Lower leg skin (tissue), 3 donors: ENCODE data around the gene RPTOR.

Experiments used
- POLR2A ChIP-seq, 2 donors: fragments of 450-650 bp; IDR thresholded peaks; one replicate each; pipeline ENCODE4 v1.6.1; 2016 to 2017; ENCODE audit warnings: antibody characterized with exemption in 2 of 2, mild to moderate bottlenecking in 1 of 2, moderate library complexity in 1 of 2
- TF ChIP-seq, protein P1 (sequence below), 3 donors: fragments of 450-650 bp; IDR thresholded peaks; one replicate each; pipeline ENCODE4 v1.5.1; 2016; ENCODE audit warnings: antibody characterized with exemption in 3 of 3, mild to moderate bottlenecking in 3 of 3, moderate library complexity in 2 of 3

GRCh38 chr17:80745183-80745582 is 200.5 kb downstream of the RPTOR start:
- TF ChIP-seq, protein P1, sequence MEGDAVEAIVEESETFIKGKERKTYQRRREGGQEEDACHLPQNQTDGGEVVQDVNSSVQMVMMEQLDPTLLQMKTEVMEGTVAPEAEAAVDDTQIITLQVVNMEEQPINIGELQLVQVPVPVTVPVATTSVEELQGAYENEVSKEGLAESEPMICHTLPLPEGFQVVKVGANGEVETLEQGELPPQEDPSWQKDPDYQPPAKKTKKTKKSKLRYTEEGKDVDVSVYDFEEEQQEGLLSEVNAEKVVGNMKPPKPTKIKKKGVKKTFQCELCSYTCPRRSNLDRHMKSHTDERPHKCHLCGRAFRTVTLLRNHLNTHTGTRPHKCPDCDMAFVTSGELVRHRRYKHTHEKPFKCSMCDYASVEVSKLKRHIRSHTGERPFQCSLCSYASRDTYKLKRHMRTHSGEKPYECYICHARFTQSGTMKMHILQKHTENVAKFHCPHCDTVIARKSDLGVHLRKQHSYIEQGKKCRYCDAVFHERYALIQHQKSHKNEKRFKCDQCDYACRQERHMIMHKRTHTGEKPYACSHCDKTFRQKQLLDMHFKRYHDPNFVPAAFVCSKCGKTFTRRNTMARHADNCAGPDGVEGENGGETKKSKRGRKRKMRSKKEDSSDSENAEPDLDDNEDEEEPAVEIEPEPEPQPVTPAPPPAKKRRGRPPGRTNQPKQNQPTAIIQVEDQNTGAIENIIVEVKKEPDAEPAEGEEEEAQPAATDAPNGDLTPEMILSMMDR (IDR thresholded peaks at IDR 0.05) = no peak
- no peak for TF ChIP-seq POLR2A (IDR thresholded peaks at IDR 0.05)
